Left forelimb (tissue), 1 donor: ENCODE measurements around the gene SMYD3.
"Not testable (repeated sequence)": the region's sequence is repeated elsewhere in the genome, so short reads cannot be mapped to it uniquely, and the experiment has no call there.

Experiments
- DNase-seq: peaks from one replicate; pipeline ENCODE4 v3.0.0-alpha.2; 2018; ENCODE audit warnings: low spot score

The SMYD3 gene

DNA sequence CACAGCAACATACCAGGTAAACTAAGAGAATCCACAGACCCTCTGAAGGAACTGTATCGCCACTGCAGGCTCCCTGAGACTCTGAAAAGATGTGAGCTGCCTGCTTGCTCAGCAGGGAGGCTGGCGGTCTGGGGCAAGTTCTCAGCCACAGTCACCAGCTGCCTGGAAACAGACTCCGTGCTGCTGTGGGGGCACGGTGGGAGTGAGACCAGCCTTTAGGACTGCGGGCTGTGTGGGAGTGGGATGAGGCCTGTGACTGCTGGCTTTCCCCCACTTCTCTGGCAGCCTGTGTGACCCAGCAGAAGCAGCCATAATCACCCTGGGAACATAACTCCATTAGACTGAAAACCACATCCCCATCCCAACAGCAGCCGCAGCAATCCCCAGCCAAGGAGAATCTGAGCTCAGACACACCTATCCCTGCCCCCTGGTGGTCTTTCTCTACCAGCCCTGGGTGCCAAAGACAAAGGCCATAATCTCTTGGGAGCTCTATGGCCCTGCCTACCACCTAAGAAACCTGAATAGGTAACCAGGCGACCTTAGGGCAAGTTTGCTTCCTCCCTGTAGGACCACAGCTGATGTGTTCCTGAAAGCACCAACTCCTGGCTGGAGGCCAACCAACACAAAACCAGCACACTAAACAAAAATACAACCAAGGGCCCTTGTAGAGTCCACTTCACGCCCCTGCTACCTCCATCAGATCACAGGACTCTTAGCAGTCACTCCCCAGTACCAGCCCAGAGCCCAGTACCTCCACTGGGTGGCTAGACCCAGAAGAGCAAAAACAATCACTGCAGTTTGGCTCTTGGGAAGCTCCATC is 151.5 kb downstream of the SMYD3 start:
- DNase-seq: no peak

GRCh38 chr1:246351721-246352120 is 155.4 kb downstream of the SMYD3 start:
- no peak for DNase-seq

DNA sequence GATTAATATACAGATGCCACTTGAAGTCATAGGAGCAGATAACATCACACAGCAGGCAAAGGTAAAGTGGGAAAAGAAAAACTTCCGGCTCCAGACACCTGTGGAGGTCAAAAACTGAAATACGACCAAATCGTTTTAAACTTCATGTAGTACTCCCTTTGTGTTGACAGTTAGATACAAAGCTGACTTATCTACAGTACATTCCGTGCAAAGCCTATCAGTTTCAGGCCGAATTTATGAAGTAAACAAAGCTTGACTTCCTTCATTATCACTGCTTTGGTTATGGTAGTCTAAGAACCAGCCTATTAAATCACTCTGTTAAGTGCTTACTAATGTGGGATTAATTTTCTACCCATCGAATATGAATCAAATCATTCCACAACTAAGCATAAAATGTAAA is 156.3 kb downstream of the SMYD3 start:
- DNase-seq: no peak

DNA sequence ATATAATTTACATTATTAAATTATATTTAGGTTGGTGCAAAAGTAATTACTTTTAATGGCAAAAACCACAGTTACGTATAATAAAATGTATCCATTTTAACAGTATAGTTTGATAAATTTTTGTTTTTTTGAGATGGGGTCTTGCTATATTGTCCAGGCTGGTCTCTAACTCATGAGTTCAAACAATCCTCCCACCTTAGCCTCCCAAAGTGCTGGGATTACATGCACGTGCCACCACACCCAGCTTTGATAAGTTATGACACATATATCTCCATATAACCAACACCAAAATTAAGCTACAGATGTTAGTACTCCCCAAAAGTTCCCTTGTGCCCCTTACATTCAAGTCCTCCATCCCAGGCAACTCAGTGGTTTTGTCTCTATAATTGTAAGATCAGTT is 163.1 kb downstream of the SMYD3 start:
- DNase-seq: no peak

DNA sequence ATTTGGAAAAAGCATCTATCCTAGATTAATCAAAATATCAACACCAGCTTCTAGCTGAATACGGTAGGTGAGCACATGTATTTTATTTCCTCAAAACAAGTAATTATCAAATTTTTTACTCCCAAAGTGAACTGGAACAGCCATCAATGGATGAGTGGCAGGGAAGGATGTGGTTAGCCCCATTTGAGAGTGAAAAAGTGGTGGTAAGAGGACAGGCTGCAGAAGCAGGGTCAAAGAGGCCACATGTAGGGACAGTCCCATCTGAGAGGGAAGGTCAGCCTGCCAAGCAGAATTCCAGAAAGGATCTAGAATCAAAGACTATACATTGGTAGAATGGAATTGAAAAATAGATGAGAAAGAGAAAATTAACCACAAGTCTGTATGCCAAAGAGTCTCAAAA is 163.8 kb downstream of the SMYD3 start:
- DNase-seq: no peak

- no peak for DNase-seq
Measured at GRCh38 chr1:246338546-246338945, 168.5 kb downstream of the SMYD3 start.

DNA sequence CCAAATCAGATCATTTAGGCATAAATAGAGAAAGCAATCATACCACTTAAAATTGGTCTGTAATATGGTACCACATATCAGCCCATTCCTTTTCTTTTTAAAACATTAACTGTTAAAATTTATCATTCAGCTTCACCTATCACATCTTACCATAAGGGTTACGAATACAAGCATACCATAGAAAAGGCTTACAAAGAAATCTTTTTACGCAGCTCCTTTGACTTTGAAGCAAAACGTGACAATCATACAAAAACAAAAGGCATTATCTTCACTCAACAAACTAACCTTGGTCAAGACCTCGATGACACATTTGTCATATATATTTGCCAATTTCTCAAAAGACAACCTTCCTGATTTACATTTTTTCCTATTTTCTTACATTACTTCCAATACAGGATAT is 169.0 kb downstream of the SMYD3 start:
- no peak for DNase-seq

GRCh38 chr1:246335151-246335550 is 171.9 kb downstream of the SMYD3 start:
- DNase-seq: no peak

DNA sequence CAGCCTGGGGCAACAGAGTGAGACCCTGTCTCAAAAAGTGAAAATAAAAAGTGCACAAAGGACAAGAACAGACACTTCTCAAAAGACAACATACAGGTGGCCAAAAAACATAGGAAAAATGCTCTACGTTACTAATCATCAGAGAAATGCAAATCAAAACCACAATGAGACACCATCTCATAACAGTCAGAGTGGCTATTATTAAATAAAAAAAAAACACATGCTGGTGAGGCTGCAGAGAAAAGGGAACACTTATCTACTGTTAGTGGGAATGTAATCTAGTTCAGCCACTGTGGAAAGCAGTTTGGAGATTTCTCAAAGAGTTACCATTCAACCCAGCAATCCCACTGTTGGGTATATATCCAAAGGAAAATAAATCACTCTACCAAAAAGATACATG is 173.2 kb downstream of the SMYD3 start:
- DNase-seq: no peak

- DNase-seq: no peak
Measured at GRCh38 chr1:246332078-246332477, 175.0 kb downstream of the SMYD3 start.

DNA sequence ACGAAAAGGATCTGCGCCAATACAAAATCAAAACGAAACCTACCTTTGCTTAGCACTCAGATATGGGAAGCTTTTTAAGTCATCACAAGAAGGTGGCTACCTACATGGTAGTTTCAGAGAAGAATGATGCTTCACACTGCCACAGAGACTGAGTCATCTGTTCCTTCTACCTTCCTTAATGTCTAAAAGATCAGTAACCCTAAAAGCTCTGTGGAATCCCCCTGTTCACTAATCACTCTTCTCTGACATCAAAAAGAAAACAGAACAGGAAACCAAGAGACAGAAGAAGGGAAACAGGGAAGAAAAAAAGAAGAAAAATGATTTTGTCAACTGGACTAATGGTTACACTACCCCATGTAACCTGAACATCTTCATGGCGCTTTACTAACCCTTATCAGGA is 177.2 kb downstream of the SMYD3 start:
- DNase-seq: no peak

DNA sequence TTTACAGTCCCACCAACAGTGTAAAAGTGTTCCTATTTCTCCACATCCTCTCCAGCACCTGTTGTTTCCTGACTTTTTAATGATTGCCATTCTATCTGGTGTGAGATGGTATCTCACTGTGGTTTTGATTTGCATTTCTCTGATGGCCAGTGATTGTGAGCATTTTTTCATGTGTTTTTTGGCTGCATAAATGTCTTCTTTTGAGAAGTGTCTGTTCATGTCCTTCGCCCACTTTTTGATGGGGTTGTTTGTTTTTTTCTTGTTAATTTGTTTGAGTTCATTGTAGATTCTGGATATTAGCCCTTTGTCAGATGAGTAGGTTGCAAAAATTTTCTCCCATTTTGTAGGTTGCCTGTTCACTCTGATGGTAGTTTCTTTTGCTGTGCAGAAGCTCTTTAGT is 177.8 kb downstream of the SMYD3 start:
- DNase-seq: not testable (repeated sequence)

DNA sequence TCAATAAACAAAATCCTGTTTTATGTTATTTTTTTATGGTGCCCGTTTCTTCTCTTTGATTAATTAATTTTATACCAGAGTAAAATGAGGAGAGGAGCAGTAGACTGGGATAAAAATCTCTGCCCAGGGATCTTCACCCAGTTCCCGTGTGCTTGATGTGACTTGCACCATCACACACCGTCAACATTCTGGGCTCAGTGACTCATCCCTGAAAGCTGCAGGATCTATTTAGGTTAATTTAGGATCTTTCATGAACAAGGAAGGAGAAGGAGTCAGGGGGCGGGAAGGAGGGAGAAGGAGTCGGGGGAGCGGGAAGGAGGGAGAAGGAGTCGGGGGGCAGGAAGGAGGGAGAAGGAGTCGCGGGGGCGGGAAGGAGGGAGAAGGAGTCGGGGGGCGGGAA is 182.4 kb downstream of the SMYD3 start:
- no peak for DNase-seq

DNA sequence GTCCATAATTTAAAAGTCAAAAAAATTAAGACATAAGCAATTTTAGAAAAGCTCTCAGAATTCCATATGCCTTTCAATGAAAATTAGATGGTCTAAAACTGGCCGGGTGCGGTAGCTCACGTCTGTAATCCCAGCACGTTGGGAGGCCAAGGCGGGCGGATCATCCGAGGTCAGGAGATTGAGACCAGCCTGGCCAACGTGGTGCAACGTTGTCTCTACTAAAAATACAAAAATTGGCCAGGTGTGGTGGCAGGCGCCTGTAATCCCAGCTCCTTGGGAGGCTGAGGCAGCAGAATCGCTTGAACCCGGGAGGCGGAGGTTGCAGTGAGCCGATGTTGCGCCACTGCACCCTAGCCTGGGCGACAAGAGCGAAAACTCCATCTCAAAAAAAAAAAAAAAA is 183.0 kb downstream of the SMYD3 start:
- DNase-seq: not testable (repeated sequence)

DNA sequence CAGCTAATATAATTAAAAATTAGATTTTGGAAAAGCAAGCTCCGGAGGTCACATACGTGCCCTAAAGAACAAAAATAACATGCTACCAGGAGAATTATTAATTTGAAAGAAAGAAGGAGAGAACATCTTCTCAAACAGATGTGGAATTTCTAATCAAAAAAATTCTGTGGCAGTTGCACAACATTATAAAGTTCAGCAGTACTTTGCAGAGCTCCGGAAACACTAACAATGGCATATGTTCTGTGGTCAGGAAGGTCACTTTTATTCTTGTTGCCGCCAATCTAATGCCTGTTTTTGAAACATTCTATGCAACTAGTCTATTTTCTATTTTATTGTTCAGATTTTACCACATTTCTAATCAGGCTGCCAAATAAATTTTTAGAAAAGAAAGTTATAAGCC is 186.8 kb downstream of the SMYD3 start:
- no peak for DNase-seq

- no peak for DNase-seq
Measured at GRCh38 chr1:246319083-246319714, 187.9 kb downstream of the SMYD3 start.

DNA sequence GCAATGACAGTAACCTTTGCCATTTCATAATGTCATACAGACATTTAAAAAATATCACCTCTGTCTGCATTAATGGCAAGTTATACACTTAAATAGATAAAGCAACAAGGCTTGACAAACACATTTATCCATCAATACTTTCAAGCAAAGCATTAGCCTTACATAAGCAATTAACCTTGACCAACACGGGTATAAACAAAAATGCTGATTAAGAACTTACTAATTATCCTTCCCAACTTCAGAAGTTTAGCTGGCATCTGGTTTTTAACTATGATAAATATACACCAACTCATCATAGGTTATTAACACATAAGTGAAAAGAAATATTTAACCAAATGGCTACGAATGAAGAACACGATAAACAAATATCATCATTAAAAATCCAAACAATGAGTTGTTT is 188.5 kb downstream of the SMYD3 start:
- no peak for DNase-seq

GRCh38 chr1:246318036-246318359 is 189.1 kb downstream of the SMYD3 start:
- DNase-seq: no peak

DNA sequence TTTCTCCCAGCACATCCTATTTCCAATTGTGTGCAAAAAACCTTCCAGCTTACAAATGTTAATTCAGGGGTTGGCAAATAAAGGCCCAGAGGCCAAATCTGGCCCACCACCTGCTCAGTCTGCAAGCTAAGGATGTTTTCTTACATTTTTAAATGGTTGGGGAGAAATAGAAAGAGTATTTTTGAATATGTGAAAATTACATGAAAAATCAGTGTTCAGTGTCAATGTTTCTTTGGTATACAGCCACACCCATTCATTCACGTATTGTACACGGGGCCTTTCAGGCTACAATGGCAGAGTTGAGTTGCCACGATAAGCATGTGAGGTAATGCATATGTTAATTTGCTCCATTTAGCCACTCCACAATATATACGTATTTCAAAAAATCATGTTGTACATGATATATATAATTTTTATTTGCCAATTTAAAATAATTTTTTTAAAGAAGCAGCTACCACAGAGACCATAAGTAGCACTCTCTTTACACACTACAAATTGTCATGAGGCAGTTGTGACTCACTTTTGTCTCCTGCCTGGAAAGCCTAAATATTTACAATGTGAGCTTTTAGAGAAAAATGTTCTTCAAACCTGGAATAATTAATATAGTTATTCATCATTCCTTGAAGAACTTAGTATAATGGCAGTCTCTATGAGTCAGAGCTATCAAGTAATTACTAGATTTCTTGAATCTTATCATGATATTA is 189.6 kb downstream of the SMYD3 start:
- DNase-seq: no peak

DNA sequence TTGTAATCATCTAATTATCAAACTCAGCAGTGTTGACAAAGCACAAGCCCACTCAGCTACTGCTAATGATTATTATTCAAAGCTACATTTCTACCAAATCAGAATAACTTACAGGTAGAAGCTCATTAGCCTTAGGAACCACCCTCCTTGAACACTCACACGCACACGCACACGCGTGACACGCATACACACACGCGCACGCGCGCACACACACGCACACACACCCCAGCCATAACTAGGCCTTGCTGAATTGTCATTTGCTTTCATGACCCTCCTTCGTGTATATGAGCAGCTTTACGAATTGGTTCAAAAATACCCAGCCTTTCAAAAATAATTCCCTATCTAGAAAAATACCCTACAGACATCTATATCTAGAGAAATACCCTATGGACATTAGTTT is 195.6 kb downstream of the SMYD3 start:
- DNase-seq: no peak

- DNase-seq: no peak
Measured at GRCh38 chr1:246309247-246309884, 197.7 kb downstream of the SMYD3 start.

GRCh38 chr1:246308533-246309075 is 198.5 kb downstream of the SMYD3 start:
- no peak for DNase-seq
